HUDEP-2 (cell line): ENCODE data around the gene ARFGAP2.

ENCODE experiments used
- DNase-seq, 76 experiments: peaks; one replicate each; lab custom pipeline; 2025; ENCODE audit not compliant: unreplicated experiment in 76 of 76; lab: John Stamatoyannopoulos, UW

Gene ARFGAP2

GRCh38 chr11:47172740-47173336 is 3.8 kb downstream of the ARFGAP2 start:
- no peak for DNase-seq

- no peak for DNase-seq
Measured at GRCh38 chr11:47171856-47172255, 4.8 kb downstream of the ARFGAP2 start.

- no peak for DNase-seq
Measured at GRCh38 chr11:47171061-47171838, 5.4 kb downstream of the ARFGAP2 start.

GRCh38 chr11:47166368-47166767 is 10.3 kb downstream of the ARFGAP2 start:
- no peak for DNase-seq

GRCh38 chr11:47165253-47165840 is 11.3 kb downstream of the ARFGAP2 start:
- DNase-seq = no peak

- no peak for DNase-seq
Measured at GRCh38 chr11:47164321-47164720, 12.4 kb downstream of the ARFGAP2 start.

GRCh38 chr11:47163898-47164297 is 12.8 kb downstream of the ARFGAP2 start:
- DNase-seq = no peak

- no peak for DNase-seq
Measured at GRCh38 chr11:47163193-47163592, 13.5 kb downstream of the ARFGAP2 start.

- no peak for DNase-seq
Measured at GRCh38 chr11:47162426-47162825, 14.3 kb downstream of the ARFGAP2 start.

- DNase-seq = no peak
Measured at GRCh38 chr11:47161890-47162289, 14.8 kb downstream of the ARFGAP2 start.

- peak in 68 of 76 experiments; percentile 5 to 71 (median 46) for DNase-seq
Measured at GRCh38 chr11:47161134-47161854, 15.4 kb downstream of the ARFGAP2 start.

GRCh38 chr11:47160753-47161133 is 15.9 kb downstream of the ARFGAP2 start:
- no peak for DNase-seq

GRCh38 chr11:47158242-47158641 is 18.4 kb downstream of the ARFGAP2 start:
- DNase-seq = no peak

- DNase-seq = no peak
Measured at GRCh38 chr11:47157805-47158204, 18.9 kb downstream of the ARFGAP2 start.

- no peak for DNase-seq
Measured at GRCh38 chr11:47156951-47157350, 19.7 kb downstream of the ARFGAP2 start.

GRCh38 chr11:47156333-47156732 is 20.3 kb downstream of the ARFGAP2 start:
- no peak for DNase-seq

GRCh38 chr11:47155879-47156278 is 20.8 kb downstream of the ARFGAP2 start:
- DNase-seq = no peak

- DNase-seq = no peak
Measured at GRCh38 chr11:47154616-47155570, 21.8 kb downstream of the ARFGAP2 start.

- DNase-seq = peak in 62 of 76 experiments; percentile 3 to 72 (median 48)
Measured at GRCh38 chr11:47152953-47153950, 23.4 kb downstream of the ARFGAP2 start.
